HepG2 (cell line): ENCODE data around the gene SAXO1. TPM values are rescaled to one million over a fixed set of nuclear protein-coding genes. Genes with fewer than 3 reads are reported as not detected.

Experiments
- GABPA ChIP-seq, 2 experiments: IDR thresholded peaks; 2 replicates each; pipeline ENCODE4 v1.6.1; 2011 to 2016; ENCODE audit warnings: low read depth in 2 of 2, low read length in 1 of 2, missing biosample characterization in 1 of 2, missing genetic modification characterization in 1 of 2
- HMGA1 ChIP-seq: sonication (generic); formaldehyde crosslinking; conservative IDR thresholded peaks from 2 replicates; pipeline ENCODE4 v1.4.0; 2020; ENCODE audit warnings: missing genetic modification reagents
- ISL2 ChIP-seq: sonication (generic); formaldehyde crosslinking; IDR thresholded peaks from 2 replicates; pipeline ENCODE4 v1.5.0; 2020; ENCODE audit warnings: missing genetic modification reagents
- ISX ChIP-seq: sonication (generic); formaldehyde crosslinking; conservative IDR thresholded peaks from 2 replicates; pipeline ENCODE4 v1.5.0; 2020; ENCODE audit warnings: missing genetic modification reagents
- KDM3A ChIP-seq: IDR thresholded peaks from 2 replicates; pipeline ENCODE4 v1.6.1; 2018; ENCODE audit warnings: low read depth, missing compliant biosample characterization
- KDM6A ChIP-seq: IDR thresholded peaks from 2 replicates; pipeline ENCODE4 v1.6.1; 2016; ENCODE audit warnings: low read depth
- NAIF1 ChIP-seq: sonication (generic); formaldehyde crosslinking; IDR thresholded peaks from 2 replicates; pipeline ENCODE4 v1.5.0; 2020; ENCODE audit warnings: mild to moderate bottlenecking, missing genetic modification reagents, borderline replicate concordance
- NFATC3 ChIP-seq: sonication (generic); formaldehyde crosslinking; IDR thresholded peaks from 2 replicates; pipeline ENCODE4 v1.5.1; 2020; ENCODE audit warnings: mild to moderate bottlenecking, missing genetic modification reagents
- POGK ChIP-seq: sonication (generic); formaldehyde crosslinking; conservative IDR thresholded peaks from 2 replicates; pipeline ENCODE4 v1.8.0; 2022; ENCODE audit warnings: mild to moderate bottlenecking, moderate library complexity, missing genetic modification reagents
- RBM39 ChIP-seq: fragments of 200-400 bp; formaldehyde crosslinking; IDR thresholded peaks from one replicate; pipeline ENCODE4 v1.6.1; 2018; ENCODE audit warnings: antibody characterized with exemption, mild to moderate bottlenecking, low read depth, low read length; ENCODE audit not compliant: poor library complexity, severe bottlenecking
- SETDB1 ChIP-seq: sonication (generic); formaldehyde crosslinking; IDR thresholded peaks from 2 replicates; pipeline ENCODE4 v1.5.1; 2020; ENCODE audit warnings: missing genetic modification reagents, mild to moderate bottlenecking, borderline replicate concordance
- SPEN ChIP-seq: sonication (generic); formaldehyde crosslinking; IDR thresholded peaks from 2 replicates; pipeline ENCODE4 v1.5.1; 2020; ENCODE audit warnings: low read depth, mild to moderate bottlenecking, missing genetic modification reagents
- ZBTB4 ChIP-seq: sonication (generic); formaldehyde crosslinking; IDR thresholded peaks from 2 replicates; pipeline ENCODE4 v1.4.0; 2020; ENCODE audit warnings: missing genetic modification reagents, mild to moderate bottlenecking, borderline replicate concordance
- ZKSCAN5 ChIP-seq: sonication (generic); formaldehyde crosslinking; IDR thresholded peaks from 2 replicates; pipeline ENCODE4 v1.5.1; 2020; ENCODE audit warnings: mild to moderate bottlenecking, missing genetic modification reagents
- ZNF160 ChIP-seq: sonication (generic); formaldehyde crosslinking; IDR thresholded peaks from 2 replicates; pipeline ENCODE4 v1.8.0; 2022; ENCODE audit warnings: mild to moderate bottlenecking, inconsistent platforms, missing genetic modification reagents
- ZNF546 ChIP-seq: sonication (generic); formaldehyde crosslinking; conservative IDR thresholded peaks from 2 replicates; pipeline ENCODE4 v1.8.1; 2023; ENCODE audit warnings: mild to moderate bottlenecking, missing genetic modification reagents
- ZNF556 ChIP-seq: sonication (generic); formaldehyde crosslinking; IDR thresholded peaks from 2 replicates; pipeline ENCODE4 v1.4.0; 2020; ENCODE audit warnings: mild to moderate bottlenecking, missing genetic modification reagents, borderline replicate concordance
- ZNF652 ChIP-seq: IDR thresholded peaks from 2 replicates; pipeline ENCODE4 v1.6.1; 2016; ENCODE audit warnings: low read depth, borderline replicate concordance
- ZNF660 ChIP-seq: sonication (generic); formaldehyde crosslinking; IDR thresholded peaks from 2 replicates; pipeline ENCODE4 v1.5.1; 2020; ENCODE audit warnings: mild to moderate bottlenecking, low read depth, missing genetic modification reagents, borderline replicate concordance
- ZNF883 ChIP-seq: sonication (generic); formaldehyde crosslinking; IDR thresholded peaks from 2 replicates; pipeline ENCODE4 v1.5.1; 2020; ENCODE audit warnings: mild to moderate bottlenecking, missing genetic modification reagents; ENCODE audit errors: not compliant biosample characterization
- ZSCAN12 ChIP-seq: sonication (generic); formaldehyde crosslinking; IDR thresholded peaks from 2 replicates; pipeline ENCODE4 v1.9.0; 2021; ENCODE audit warnings: mild to moderate bottlenecking, missing genetic modification reagents
- polyA plus RNA-seq, 8 experiments: library from polyadenylated mRNA; depleted of rRNA in 3 of 8; stranded (reverse) in 7 of 8; unstranded in 1 of 8; fragments of >200 nt; fragmentation: Illumina TruSeq in 4 of 8; extraction: Trizol in 4 of 8; gene quantifications; 2 replicates each; pipeline versions ENCODE4 v1.2.1 to v1.2.3, GENCODE V29; 2011 to 2016; ENCODE audit warnings: low read depth in 4 of 8, missing spikeins in 1 of 8, mixed read lengths in 1 of 8; ENCODE audit not compliant: insufficient read depth in 1 of 8
- total RNA-seq, 5 experiments: library from RNA; depleted of rRNA; stranded (reverse); fragments of >200 nt; fragmentation: Illumina TruSeq; extraction: Trizol; gene quantifications; 2 replicates each; pipeline ENCODE4 v1.2.3, GENCODE V29; 2016; ENCODE audit warnings: low read depth in 1 of 5
- TF ChIP-seq, protein P1 (sequence below): sonication (generic); formaldehyde crosslinking; IDR thresholded peaks from 2 replicates; pipeline ENCODE4 v1.4.0; 2020; ENCODE audit warnings: missing genetic modification reagents; ENCODE audit errors: not compliant biosample characterization

The SAXO1 gene
- total and polyA plus RNA-seq, 2 of the 13 experiments (the other 11 are each of a cell fraction or from before 2014, with no cell fraction given): not detected

DNA sequence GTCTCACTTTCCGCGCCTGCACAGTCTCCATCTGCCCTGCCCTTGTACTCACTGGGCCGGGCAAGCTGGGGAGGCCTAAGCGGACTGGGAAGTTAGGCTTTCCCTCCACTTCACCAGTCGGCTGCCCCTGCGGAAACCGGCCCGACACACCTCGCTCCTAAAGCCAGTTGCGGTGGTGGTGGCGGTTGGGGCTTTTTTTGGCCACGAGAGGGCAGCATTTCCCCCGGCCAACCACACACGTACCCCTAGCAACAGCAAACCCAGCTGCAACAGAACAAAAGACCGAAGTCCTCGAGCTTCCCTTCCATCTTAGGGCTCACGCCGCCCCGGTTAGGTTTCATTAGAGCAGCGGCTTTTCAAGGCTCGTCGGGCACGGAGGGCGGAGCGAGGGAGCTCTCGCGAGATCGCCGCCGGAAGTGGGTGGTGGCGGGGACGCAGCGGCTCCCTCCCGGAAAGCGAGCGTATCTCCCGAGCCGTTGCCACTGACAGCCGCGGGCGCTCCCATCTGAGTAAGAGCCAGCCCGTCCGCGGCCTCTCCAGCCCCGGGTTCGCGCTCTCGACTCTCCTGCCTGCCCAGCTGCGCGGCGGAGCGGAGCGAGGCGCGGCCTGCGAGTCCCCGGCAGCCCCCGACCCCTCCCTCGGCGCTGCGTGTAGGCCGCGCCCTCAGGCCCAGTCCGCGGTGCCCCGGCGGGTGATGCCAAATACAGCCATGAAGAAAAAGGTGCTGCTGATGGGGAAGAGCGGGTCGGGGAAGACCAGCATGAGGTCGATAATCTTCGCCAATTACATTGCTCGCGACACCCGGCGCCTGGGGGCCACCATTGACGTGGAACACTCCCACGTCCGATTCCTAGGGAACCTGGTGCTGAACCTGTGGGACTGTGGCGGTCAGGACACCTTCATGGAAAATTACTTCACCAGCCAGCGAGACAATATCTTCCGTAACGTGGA is 16.2 kb upstream of the SAXO1 start, which contains the start of gene RRAGA (continued):
- TF ChIP-seq POGK: peak; percentile 79; the same call in 1 of the 2 replicates
- peak; percentile 75 for TF ChIP-seq GABPA (IDR thresholded peaks at IDR 0.05; ENCODE audit: low read depth, low read length)
- TF ChIP-seq GABPA (CRISPR knock-in tag; IDR thresholded peaks at IDR 0.05; ENCODE audit: low read depth): peak; percentile 92
- TF ChIP-seq ZNF546 (CRISPR knock-in tag): no peak
- TF ChIP-seq ZNF556: peak; percentile 97
- peak; percentile 96 for TF ChIP-seq SPEN
- TF ChIP-seq ZSCAN12 (CRISPR knock-in tag): peak; percentile 70; the same call in 1 of the 2 replicates
- TF ChIP-seq ZNF883 (CRISPR knock-in tag): peak; percentile 83
- no peak for TF ChIP-seq ISX (CRISPR knock-in tag)
- TF ChIP-seq ZNF660 (CRISPR knock-in tag): no peak
- peak; percentile 65 for TF ChIP-seq RBM39
- peak; percentile 24; the same call in 1 of the 2 replicates for TF ChIP-seq KDM6A (CRISPR knock-in tag)
- TF ChIP-seq ZNF160 (CRISPR knock-in tag): no peak; the same call in 1 of the 2 replicates
- peak; percentile 81 for TF ChIP-seq ZBTB4 (CRISPR knock-in tag)
- no peak for TF ChIP-seq ZKSCAN5 (CRISPR knock-in tag)
- TF ChIP-seq ZNF652: no peak
- TF ChIP-seq HMGA1 (CRISPR knock-in tag): no peak
- peak; percentile 91 for TF ChIP-seq NAIF1 (CRISPR knock-in tag)
- peak; percentile 82; the same call in 1 of the 2 replicates for TF ChIP-seq KDM3A (CRISPR knock-in tag)
- TF ChIP-seq NFATC3 (CRISPR knock-in tag): peak; percentile 75; the same call in 1 of the 2 replicates
- TF ChIP-seq, protein P1, sequence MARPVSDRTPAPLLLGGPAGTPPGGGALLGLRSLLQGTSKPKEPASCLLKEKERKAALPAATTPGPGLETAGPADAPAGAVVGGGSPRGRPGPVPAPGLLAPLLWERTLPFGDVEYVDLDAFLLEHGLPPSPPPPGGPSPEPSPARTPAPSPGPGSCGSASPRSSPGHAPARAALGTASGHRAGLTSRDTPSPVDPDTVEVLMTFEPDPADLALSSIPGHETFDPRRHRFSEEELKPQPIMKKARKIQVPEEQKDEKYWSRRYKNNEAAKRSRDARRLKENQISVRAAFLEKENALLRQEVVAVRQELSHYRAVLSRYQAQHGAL (CRISPR knock-in tag): peak; percentile 64
- TF ChIP-seq SETDB1: no peak
- TF ChIP-seq ISL2 (CRISPR knock-in tag): peak; percentile 84; the same call in 1 of the 2 replicates
